ENCODE results near the gene LILRA2.

- TF ChIP-seq CTCF (IDR thresholded peaks at IDR 0.05) (no peak), KAT7 (CRISPR knock-in tag; IDR thresholded peaks at IDR 0.05; ENCODE audit: borderline replicate concordance) (no peak), CREB1 (CRISPR knock-in tag; IDR thresholded peaks at IDR 0.05) (no peak), TEAD1 (CRISPR knock-in tag; IDR thresholded peaks at IDR 0.05) (no peak), FOXK1 (CRISPR knock-in tag; IDR thresholded peaks at IDR 0.05) (no peak), ZNF532 (CRISPR knock-in tag; IDR thresholded peaks at IDR 0.05; ENCODE audit: borderline replicate concordance) (no peak), E2F5 (CRISPR knock-in tag; IDR thresholded peaks at IDR 0.05) (no peak), RELA (CRISPR knock-in tag; IDR thresholded peaks at IDR 0.05; ENCODE audit: borderline replicate concordance) (no peak), GABPB1 (CRISPR knock-in tag; IDR thresholded peaks at IDR 0.05) (no peak), USF2 (CRISPR knock-in tag; IDR thresholded peaks at IDR 0.05) (no peak)
- TF ChIP-seq, protein P1, sequence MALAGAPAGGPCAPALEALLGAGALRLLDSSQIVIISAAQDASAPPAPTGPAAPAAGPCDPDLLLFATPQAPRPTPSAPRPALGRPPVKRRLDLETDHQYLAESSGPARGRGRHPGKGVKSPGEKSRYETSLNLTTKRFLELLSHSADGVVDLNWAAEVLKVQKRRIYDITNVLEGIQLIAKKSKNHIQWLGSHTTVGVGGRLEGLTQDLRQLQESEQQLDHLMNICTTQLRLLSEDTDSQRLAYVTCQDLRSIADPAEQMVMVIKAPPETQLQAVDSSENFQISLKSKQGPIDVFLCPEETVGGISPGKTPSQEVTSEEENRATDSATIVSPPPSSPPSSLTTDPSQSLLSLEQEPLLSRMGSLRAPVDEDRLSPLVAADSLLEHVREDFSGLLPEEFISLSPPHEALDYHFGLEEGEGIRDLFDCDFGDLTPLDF (CRISPR knock-in tag; IDR thresholded peaks at IDR 0.05): no peak
Observed at GRCh38 chr19:54530866-54531265, 42.7 kb upstream of the LILRA2 start.

Measured in WTC11 (cell line).